ENCODE results near the gene ABO.
"Not testable (repeated sequence)": the region's sequence is repeated elsewhere in the genome, so short reads cannot be mapped to it uniquely, and the experiment has no call there.

ABO gene

DNA sequence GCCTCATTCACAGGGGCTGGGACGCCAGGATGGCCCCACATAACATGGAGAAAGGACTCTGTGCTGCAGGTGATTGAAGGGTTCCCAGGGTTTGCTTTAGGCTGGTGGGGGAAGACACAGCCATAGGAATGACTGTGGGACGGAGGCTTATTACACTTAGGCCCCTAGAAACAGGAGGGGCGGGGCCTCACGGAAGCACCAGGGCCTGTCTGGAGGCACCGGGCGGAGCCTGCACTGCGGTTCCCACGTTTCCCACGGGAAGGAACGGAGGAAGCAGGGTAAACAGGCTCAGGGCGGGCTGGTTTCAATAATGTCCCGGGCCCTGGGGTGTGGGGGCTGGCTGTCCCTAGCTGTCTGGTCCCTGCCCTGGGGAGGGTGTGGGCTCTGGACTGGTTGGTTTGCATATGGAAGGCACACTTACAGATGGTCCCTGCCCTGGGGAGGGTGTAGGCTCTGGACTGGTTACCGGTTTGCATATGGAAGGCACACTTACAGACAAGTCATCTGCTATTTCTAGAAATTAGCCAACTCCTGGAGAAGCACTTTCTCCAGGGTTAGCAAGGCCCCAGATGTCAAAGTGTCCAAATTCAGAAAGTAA lies 51.7 kb downstream of the ABO start:
- DNase-seq: not testable (repeated sequence)

DNA sequence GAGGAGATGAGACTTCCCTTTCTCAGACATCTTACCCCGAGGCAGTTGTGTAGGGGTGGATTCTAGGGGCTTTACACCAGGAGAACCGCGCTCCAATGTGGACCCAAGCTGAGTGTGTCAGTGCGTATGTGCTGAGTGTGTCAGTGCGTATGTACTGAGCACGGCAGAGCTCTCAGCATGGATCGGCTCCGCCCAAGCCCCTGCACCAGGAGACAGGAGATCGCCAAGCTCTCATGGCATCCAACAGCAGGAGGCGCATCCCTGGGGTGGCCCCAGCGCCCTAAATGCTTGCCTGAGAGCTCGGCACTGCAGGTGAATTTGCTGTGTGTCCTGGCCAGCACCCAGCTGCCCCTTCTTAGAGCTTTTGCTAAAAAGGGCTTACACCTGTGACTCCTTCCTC lies 53.0 kb downstream of the ABO start:
- not testable (repeated sequence) for DNase-seq

DNA sequence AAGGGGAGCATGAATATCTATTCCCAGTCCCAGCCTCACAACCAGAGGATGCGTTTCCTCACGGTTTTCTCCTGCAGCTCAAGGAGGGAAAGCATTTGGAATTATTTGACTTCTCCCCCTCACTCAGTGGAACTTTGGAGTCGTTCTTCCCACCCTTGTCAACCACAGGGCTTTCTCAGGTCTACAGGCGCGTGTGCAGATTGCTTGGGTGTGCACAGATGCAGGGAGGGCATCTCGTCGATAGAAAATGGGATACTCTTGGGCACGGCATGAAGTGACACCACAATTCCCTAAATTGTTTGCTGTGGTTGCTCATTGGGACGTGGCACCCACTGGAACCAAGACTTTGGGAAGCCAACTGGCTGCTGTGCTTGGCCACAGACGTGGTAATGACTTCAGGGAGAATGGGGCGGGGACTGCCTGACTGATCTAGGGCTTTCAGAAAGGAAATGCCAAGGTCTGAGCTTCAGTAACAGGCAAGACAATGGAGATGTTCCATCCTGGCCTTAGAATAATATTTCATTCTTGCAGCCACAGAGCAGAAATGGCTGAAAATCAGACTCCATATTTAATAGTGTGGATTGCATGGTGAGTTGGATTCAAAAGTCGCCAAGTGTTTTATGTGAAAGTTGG lies 53.7 kb downstream of the ABO start:
- DNase-seq: no peak

DNA sequence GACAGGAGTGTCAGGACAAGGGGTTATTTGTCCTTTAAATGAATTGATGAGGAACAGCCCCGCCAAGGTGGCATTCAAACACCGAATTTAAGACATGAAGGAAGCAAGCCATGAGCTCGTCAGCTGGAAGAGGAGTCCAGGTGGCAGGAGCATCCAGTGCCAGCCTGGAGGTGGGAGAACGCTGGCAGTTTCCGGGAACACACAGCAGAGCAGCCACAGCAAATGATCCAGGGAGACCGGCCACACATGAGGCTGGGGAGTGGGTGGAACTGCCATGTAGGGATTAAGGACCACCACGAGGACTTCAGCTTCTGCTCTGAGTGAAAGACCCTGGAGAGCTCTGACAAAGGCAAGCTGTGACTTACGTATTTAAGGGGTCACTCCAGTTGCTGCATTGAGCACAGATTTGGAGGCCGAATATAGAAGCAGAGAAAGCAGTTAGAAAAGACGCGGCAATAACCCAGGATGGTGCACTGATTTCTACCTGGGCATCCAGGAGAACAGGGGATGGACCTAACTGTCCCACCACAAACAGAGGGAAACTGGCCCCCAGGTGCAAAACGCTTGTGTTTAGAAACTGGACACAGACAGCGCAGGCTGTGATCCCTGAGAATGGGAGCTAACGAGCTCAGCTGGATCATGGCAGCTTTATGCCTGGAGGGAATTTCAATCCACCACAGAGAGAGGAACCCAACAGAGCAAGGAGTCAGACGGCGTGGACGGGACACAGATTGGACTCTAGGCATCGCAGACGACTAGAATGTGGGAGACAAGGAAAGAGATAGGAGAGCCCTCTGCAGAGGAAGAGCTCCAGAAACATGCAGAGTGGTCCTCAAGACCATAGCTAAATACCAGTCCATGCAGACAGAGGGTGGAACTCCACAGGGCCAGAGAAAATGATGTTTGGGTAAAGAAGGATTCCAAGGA lies 56.7 kb downstream of the ABO start:
- not testable (repeated sequence) for DNase-seq

DNA sequence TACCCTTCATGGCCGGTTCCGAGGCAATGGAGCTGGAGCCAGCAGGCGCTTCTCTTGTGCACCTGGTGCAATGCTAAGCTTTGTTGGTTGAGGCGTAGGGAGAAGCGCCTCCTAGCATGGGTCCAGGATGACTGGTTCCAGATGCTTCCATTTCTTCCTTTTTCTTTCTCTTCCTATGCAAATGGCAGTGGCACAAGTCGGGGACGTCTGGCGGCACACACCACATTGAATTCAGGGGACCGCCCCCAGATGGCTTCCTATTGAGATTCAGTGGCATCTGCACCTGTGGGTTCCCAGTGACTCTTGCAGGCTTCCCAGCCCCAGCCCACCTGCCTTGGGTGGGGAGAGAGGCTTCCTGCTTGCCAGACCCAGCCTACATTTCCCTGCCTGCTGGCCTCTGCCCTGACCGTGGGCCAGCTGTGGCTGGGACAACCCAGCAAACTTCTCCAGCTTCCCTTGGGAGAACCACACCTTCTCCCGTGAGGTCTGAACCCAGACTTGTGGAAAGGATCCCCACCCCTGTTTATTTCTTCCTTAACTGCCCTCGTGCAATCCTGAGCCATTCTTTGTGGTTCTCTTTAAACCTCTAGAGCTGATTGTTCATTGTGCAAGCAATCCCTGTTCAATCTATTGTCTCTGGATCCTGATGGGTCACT lies 57.5 kb downstream of the ABO start:
- DNase-seq: not testable (repeated sequence)

DNA sequence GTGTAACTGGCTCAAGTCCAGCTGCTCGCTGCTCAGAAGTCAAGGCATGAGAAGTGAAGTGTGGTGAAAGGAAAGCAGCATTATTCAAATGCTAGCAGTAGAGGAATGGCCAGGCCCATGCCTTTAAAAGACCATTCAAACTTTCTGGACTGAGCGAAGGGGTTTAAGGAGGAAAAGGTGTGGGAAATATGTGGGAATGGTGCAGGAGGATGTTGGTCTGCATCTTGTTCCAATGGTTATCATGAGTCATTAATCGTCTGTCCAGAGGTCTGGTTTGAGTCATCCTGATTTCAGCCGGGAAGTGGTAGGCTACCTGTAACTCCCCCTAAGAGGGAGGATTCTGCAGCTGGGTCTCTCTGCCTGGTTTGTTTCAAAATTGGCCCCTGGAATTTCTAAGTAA lies 60.7 kb downstream of the ABO start:
- not testable (repeated sequence) for DNase-seq

DNA sequence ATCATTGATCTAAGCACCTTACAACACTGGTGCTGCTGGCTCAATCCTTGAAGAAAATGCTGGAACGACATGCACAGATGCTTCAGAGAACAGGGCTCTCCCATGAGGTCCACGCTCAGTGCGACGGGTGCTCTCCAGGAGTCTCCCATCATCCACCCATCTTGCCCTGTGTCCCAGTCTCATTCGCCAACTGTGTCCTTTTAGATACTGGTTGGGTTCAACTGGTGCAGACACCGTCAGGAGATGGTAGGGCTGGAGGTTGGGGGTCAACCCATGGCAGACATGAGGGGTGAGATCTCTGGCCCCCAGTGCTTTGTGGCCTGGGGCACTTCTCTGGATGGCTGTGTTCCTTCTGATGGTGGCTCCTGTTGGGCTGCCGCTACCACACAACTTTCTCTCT lies 64.4 kb downstream of the ABO start:
- DNase-seq: no peak

DNA sequence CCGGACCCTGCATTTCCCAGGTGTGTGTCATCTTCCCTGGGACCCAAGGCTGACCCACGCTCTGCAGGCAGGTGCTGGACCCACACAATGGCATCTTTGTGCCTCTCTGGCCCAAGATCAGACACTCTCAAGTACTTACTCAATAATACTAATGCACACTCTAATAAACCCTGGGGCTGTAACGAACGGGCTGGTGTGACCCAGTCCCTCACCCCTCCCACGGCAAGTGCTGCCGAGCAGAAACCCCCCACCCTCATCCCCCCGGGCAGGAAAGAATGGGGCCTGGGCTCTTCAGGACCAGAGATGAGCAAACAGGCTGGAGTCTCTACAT lies 64.8 kb downstream of the ABO start:
- no peak for DNase-seq

DNA sequence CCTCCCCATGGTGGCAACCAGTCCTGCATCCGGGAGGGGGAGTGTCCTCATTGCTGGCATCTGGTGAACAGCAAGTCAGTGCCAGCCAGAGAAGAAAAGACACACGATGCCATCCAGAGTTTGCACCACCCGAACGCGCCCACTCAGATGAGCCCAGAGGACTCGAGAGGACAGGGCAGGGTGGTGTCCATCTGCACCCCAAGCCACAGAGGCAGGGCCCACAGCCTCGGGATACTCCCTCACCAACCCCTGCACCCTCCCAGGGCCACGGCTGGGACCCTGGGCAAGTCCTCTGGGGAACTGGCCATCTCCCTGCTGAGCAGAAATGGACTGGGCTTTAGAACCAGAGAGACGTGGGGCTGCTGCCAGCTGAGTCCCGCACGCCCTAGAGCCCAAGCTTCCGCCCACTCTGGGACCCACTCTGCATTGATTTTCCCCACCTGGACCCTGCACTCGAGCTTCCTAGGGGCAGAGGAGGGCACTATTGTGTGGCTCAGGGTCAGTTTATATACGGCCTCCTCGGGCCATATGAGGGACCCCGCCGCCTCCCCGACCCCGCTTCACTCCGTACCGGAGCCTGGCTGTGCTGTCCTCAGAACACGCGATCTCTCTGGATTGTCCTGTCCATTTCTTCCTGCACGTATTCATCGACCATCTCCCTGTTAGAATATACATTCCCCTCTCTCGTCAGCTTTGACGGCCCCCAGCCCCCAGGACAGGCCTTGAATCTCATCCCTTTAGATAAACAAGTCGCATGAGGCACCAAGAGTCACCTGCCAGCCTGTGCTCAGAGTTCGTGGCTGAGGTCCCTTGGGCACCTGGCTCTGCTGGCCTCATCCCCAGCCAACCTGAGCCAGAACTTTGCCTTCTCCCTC lies 65.4 kb downstream of the ABO start:
- DNase-seq: not testable (repeated sequence)

DNA sequence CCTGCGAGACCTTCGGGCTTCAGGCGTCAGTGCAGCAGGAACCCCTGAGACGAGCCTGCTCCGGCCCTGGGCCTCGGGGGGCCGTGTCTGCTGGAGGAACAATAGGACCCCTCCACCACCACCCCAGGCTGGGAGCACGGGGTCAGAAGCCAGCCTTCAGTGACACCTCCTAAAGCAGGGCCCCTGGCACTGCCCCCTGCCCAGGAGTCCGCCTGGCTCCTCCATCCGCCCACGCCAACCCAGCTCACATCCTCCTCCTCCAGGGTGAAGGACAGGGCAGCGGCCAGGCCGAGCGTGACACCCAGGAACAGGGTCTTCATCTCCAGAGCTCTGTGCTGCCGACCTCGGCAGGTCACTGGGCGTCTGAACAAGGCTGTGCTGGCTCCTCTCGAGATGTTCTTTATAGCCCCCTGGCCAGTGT lies 66.1 kb downstream of the ABO start, which contains the start of gene OBP2B:
OBP2B (minus strand) TSS at position 371 of the 421 bp plus-strand sequence; CDS start at position 320, 51 bp downstream.
- DNase-seq: not testable (repeated sequence)

DNA sequence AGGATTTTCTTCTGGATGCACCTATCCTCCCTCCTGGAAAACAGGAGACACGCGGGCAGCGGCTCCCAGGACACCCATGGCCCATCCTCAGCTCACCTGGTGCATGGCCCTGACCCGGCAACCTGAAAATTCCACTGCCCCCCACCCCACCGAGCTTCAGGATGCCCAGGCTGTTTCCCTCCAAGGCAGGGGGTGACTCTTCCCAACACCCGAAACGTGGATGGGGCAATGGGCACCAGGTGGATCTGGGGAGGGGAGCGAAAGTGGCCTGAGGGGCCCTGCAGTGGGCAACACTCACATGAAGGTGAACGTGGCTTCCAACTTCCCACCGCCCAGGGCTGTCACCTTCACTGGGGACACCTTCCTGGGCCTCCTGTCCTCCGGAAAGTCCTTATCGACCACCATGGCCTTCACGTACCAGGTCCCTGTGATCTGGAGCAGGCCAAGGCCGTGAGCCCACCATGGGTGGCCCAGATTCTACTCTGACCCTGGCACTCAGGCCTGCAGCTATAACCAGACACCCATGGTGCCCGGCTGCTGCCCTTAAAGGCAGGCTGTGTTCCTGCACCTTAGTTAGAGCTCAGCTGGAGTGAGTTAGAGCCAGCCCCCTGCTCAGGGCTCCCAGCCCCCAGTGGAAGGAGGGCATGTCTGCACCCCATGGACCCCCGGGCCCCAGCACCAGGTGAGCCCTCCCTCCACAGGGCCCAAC lies 66.7 kb downstream of the ABO start:
- DNase-seq: not testable (repeated sequence)

DNA sequence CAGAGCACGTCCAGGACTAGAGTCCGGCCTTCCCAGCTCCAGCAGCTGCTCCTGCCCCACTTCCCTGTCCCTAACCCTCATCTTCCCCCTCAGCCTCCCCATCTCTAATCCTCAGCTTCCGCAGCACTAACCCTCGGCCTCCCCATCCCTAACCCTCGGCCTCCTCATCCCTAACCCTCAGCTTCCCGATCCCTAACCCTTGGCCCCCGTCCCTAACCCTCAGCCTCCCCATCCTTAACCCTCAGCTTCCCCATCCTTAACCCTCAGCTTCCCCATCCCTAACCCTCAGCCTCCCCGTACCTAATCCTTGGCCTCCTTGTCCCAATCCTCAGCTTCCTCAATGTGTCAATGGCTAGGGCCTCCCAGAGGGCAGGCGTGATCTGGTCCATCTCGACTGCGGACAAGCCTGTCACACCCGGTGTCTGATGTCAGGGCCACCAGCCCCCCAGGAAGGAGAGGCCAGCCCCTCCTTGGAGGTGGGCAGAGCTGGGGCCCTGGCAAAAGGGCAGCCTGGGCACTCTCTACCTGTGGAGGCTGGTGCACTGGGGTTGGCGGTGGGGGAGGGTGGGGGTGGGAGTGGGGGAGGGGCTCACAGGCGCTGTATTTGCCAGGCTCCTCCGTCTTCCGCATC lies 67.3 kb downstream of the ABO start:
- no peak for DNase-seq

DNA sequence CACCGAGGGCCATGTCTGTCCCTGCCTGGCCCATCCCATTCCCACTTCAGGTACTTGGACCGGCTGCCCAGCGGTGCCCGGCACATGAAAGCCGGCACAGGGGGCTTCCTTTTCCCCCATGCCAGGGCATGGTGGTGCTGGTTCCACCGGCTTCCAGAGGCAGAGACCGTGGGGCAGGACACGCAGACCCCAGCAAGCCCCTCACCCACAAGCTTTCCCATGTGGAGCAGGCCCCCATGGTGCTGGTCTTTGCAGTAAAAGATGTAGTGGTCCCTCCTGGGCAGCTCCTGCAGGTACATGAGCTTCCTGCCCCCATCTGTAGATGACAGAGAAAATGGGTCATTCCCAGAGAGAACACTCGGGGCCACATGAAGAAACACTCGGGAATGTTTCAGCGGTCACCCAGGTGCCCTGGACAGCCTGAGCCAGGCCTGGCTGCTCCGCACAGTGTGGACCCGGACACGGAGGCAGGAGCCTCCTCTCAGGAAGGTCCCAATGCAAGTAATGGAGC lies 67.9 kb downstream of the ABO start:
- DNase-seq: no peak

DNA sequence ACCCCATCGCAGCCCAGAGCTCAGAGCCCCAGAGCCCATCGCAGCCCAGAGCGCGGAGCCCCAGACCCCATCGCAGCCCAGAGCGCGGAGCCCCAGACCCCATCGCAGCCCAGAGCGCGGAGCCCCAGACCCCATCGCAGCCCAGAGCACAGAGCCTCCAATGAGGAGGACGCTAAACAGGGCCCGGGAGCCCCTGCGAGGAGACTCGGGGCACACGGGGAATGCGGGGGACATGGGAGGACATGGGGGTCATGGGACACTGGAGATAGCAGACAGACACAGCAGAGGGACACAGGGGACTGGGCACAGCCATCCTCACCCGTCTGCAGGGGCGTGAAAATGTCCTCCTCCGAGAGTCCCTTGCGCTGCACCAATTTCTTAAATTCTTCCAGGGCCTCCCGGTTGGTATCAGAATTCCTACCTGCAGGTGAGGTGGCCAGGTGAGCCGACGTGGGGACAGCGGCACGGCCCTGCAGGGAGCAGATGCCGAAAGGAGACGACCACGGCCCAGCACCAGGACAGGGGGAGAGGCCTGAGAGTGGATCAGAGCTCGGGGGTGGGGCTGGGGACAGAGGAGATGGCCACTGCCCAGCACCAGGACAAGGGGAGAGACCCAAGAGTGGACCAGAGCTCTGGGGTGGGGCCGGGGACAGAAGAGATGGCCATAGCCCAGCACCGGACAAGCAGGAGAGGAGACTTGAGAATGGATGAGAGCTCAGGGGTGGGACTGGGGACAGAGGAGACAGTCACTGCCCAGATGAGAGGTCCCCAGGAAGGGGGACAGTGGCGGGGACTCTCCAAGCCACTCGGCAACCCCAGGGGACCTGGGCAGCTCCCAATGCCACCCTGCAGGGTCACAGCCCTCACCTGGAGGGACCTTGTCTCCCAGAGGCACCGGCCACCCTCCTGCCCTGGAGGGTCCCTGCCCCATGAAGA lies 68.7 kb downstream of the ABO start:
- DNase-seq: no peak

DNA sequence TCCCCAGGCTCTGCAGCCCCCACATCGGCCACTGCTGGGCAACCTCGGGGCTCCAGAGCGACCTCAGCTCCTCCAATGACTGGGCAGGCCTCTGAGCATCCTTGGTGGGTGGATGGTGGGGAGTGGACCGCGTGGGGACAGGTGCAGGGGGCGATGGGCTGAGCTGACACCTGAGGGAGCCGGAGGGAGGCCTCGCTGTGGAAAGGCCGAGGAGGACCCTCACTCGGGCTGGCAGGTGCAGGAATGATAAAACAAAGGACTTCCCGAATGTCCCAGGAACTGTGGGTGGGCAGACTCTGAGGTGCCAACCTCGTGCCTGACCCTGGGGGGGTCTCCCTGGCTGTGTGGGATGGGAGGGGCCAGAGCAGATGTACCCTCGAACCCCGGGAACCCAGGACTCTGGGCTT lies 69.5 kb downstream of the ABO start:
- not testable (repeated sequence) for DNase-seq

Data from CD4-positive, alpha-beta T cell treated with Interleukin-12 subunit alpha and Interleukin-12 subunit beta, for 1 hour (primary cell).